OCI-LY7 (cell line): ENCODE results near the gene HSFX4. TPM values are rescaled to one million over a fixed set of nuclear protein-coding genes. Genes with fewer than 3 reads are reported as not detected.

Experiments used
- BruUV-seq: library from RNA; stranded (reverse); fragments of 400-500 nt; replicated peaks from 2 replicates; lab custom pipeline; 2021; lab: Mats Ljungman, UMichigan
- CTCF ChIA-PET: fragments of 300-600 bp; sonication (Branson Sonifier 250); formaldehyde crosslinking; loops from one replicate; lab custom pipeline; 2022; ENCODE audit warnings: antibody characterized with exemption; ENCODE audit not compliant: unreplicated experiment; lab: Charles Lee
- POLR2A ChIA-PET: fragments of 300-600 bp; sonication (Branson Sonifier 250); formaldehyde crosslinking; loops from one replicate; lab custom pipeline; 2022; ENCODE audit warnings: antibody characterized with exemption; lab: Charles Lee
- DNase-seq: peaks from one replicate; pipeline ENCODE4 v3.0.0-alpha.2; 2015; ENCODE audit warnings: low spot score
- H2AFZ ChIP-seq: fragments of 200-600 bp; sonication (generic), shearing (Covaris generic); 2 replicates; pipeline ENCODE4 v1.6.1; 2014; ENCODE audit warnings: mild to moderate bottlenecking, antibody characterized with exemption, low read length, moderate library complexity
- H3K27ac ChIP-seq: fragments of 200-600 bp; sonication (generic); 2 replicates; pipeline ENCODE4 v1.5.1; 2014; ENCODE audit warnings: mixed run types, low read depth, mild to moderate bottlenecking, moderate library complexity, low read length, inconsistent platforms; ENCODE audit not compliant: poor library complexity, severe bottlenecking
- H3K36me3 ChIP-seq: fragments of 200-600 bp; sonication (generic); 2 replicates; pipeline ENCODE4 v1.6.1; 2014; ENCODE audit warnings: mild to moderate bottlenecking, antibody characterized with exemption, low read length, moderate library complexity, mixed read lengths; ENCODE audit not compliant: insufficient read depth
- H3K4me1 ChIP-seq: fragments of 200-600 bp; sonication (generic); 2 replicates; pipeline ENCODE4 v1.5.1; 2014; ENCODE audit warnings: mild to moderate bottlenecking, low read length; ENCODE audit not compliant: insufficient read depth, poor library complexity, severe bottlenecking
- H3K4me2 ChIP-seq: fragments of 200-600 bp; sonication (generic); 2 replicates; pipeline ENCODE4 v1.6.1; 2014; ENCODE audit warnings: mild to moderate bottlenecking, low read length
- H3K4me3 ChIP-seq: fragments of 200-600 bp; sonication (generic); 2 replicates; pipeline ENCODE4 v1.5.1; 2014; ENCODE audit warnings: mild to moderate bottlenecking, low read depth, low read length; ENCODE audit not compliant: poor library complexity, severe bottlenecking
- H3K79me2 ChIP-seq: fragments of 200-600 bp; sonication (generic); 2 replicates; pipeline ENCODE4 v1.6.1; 2016; ENCODE audit warnings: low read depth, mild to moderate bottlenecking, low read length, moderate library complexity, mixed read lengths; ENCODE audit not compliant: insufficient read depth
- H3K9me2 ChIP-seq: fragments of 200-600 bp; sonication (generic); 2 replicates; pipeline ENCODE4 v1.6.1; 2016; ENCODE audit warnings: mild to moderate bottlenecking, low read length, mixed read lengths; ENCODE audit not compliant: insufficient read depth
- H3K9me3 ChIP-seq: fragments of 200-600 bp; sonication (generic); 2 replicates; pipeline ENCODE4 v1.6.1; 2014; ENCODE audit warnings: mild to moderate bottlenecking, mixed run types, low read length, mixed read lengths
- H4K20me1 ChIP-seq: fragments of 200-600 bp; sonication (generic); 2 replicates; pipeline ENCODE4 v1.6.1; 2014; ENCODE audit warnings: mild to moderate bottlenecking, antibody characterized with exemption, low read length, moderate library complexity, mixed read lengths; ENCODE audit not compliant: insufficient read depth
- CTCF ChIP-seq: fragments of 200-600 bp; sonication (generic); conservative IDR thresholded peaks from 2 replicates; pipeline ENCODE4 v1.5.1; 2014; ENCODE audit warnings: mild to moderate bottlenecking, antibody characterized with exemption, low read length, moderate library complexity, mixed read lengths
- EZH2phosphoT487 ChIP-seq: fragments of 200-600 bp; sonication (generic); IDR thresholded peaks from 2 replicates; pipeline ENCODE4 v1.6.1; 2018; ENCODE audit warnings: low read depth, borderline replicate concordance, mild to moderate bottlenecking, mixed run types, antibody characterized with exemption, low read length, moderate library complexity, mixed read lengths
- intact Hi-C: fragments of 100-400 bp; cut with micrococcal nuclease; formaldehyde crosslinking; loops from one replicate; pipeline ENCODE4 v1.10.0; 2022; ENCODE audit not compliant: unreplicated experiment
- total RNA-seq, 2 experiments: library from RNA; depleted of rRNA in 1 of 2; stranded (reverse); fragments of >200 nt in 1 of 2; shearing (Covaris generic) in 1 of 2; gene quantifications; 2 replicates each; pipeline ENCODE4 v1.2.3, GENCODE V29; 2014 to 2022

HSFX4 gene
- total RNA-seq, 2 experiments from 2014 or later = not detected

DNA sequence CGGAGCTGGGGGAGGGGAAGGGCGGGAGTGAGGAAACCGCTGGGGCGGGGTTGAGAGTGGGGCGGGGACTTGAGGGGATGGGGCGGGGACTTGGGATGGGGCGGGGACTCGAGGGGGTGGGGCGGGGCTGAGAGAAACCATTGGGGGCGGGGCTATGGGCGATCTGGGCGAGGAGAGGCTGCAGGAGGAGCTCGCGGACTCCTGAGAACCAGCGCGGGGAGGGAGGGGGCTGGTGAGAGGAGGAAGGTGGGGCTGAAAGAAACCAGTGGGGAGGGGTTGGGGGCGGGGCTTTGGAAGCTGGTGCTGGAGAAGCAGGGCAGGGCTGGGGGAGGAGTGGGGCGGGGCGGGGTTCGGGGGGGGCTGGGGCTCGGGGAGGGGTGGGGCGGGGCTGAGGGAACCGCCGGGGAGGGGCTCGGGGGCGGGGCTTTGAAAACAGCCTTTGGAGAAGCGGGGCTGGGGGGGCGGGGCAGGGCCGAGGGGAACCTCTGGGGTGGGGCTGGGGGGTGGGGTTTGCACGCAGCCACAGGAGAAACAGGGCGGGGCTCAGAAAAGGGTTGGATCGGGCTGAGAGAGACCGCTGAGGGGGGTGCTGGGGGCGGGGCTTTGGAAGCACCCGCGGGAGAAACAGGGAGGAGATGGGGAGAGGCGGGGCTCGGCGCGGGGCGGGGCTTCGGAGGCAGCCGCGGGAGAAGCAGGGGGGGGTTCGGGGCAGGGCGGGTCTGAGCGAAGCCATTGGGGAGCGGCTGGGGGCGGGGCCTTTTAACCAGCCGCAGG is 9.7 kb downstream of the HSFX4 start:
- TF ChIP-seq CTCF (no peak), EZH2phosphoT487 (no peak)
- H3K27ac ChIP-seq = peak overlapping the region; percentile 80
- peaks cover 11% of the 10 kb centered on the region for H3K79me2 ChIP-seq
- no TSS peak for BruUV-seq
- no peaks in the 10 kb centered on the region for H3K9me3 ChIP-seq
- intact Hi-C loops = no loop called here
- CTCF ChIA-PET = interaction anchor here (0.6 to 1.1 kb wide), 3 partner anchors 10 to 776 kb away, joined by 3 to 6 read pairs (median 4); no protein-coding TSS in a partner anchor
- H4K20me1 ChIP-seq = no peaks in the 10 kb centered on the region
- no peak overlapping the region for H3K4me2 ChIP-seq
- no peaks in the 10 kb centered on the region for H3K9me2 ChIP-seq
- H2AFZ ChIP-seq = no peak overlapping the region
- POLR2A ChIA-PET = interaction anchor here (0.6 to 3.8 kb wide), 6 partner anchors 184 to 1458 kb away, joined by 3 to 27 read pairs (median 4); partner anchors contain the start of genes EOLA1 and VMA21
- DNase-seq = peak; percentile 89
- H3K4me3 ChIP-seq = peak overlapping the region; percentile 96
- no peaks in the 10 kb centered on the region for H3K4me1 ChIP-seq
- H3K36me3 ChIP-seq = no peaks in the 10 kb centered on the region

- TF ChIP-seq CTCF (no peak), EZH2phosphoT487 (no peak)
- H3K4me3 ChIP-seq = peak overlapping the region; percentile 74
- POLR2A ChIA-PET = interaction anchor here (0.6 to 3.8 kb wide), 6 partner anchors 51 to 1458 kb away, joined by 3 to 27 read pairs (median 4); partner anchors contain the start of genes EOLA1 and VMA21
These were observed 10.2 kb downstream of the HSFX4 start for GRCh38 chrX:149939655-149939904.

More at GRCh38 chrX:149939655-149939904, 10.2 kb downstream of the HSFX4 start:
- Histone ChIP-seq H3K9me2 (no peaks in the 10 kb centered on the region), H3K4me2 (peak overlapping the region; percentile 95), H3K9me3 (no peaks in the 10 kb centered on the region), H3K79me2 (peaks cover 11% of the 10 kb centered on the region), H3K4me1 (no peaks in the 10 kb centered on the region), H3K27ac (peak overlapping the region; percentile 81), H3K36me3 (no peaks in the 10 kb centered on the region), H2AFZ (no peak overlapping the region), H4K20me1 (no peaks in the 10 kb centered on the region)
- intact Hi-C loops = no loop called here
- CTCF ChIA-PET = interaction anchor here (0.6 to 1.4 kb wide), 4 partner anchors 10 to 776 kb away, joined by 3 to 11 read pairs (median 5); partner anchors contain the start of gene EOLA1
- DNase-seq = no peak
- BruUV-seq = no TSS peak
